ENCODE results near the gene DRGX.

GRCh38 chr10:49368256-49368655 lies 27.6 kb downstream of the DRGX start:
- TF ChIP-seq GATA3 (IDR thresholded peaks at IDR 0.05; ENCODE audit: low read depth, low read length): no peak
- no peak for TF ChIP-seq GATA2 (IDR thresholded peaks at IDR 0.05; ENCODE audit: low read depth, low read length)

Measured in SH-SY5Y (cell line).